Uterus (tissue), 2 donors: ENCODE results near the gene AP3B1.

Source experiments
- POLR2A ChIP-seq, 2 donors: fragments of 450-650 bp; IDR thresholded peaks; one replicate each; pipeline ENCODE4 v1.6.1; 2016; ENCODE audit warnings: antibody characterized with exemption in 2 of 2, mild to moderate bottlenecking in 1 of 2, moderate library complexity in 1 of 2
- TF ChIP-seq, protein P1 (sequence below), 4 experiments: fragments of 200-600 bp in 2 of 4; fragments of 450-650 bp in 2 of 4; sonication (generic) in 2 of 4; IDR thresholded peaks; one replicate each; pipeline ENCODE4 v1.5.1; 2016 to 2019; ENCODE audit warnings: antibody characterized with exemption in 4 of 4, mild to moderate bottlenecking in 2 of 4, moderate library complexity in 1 of 4

DNA sequence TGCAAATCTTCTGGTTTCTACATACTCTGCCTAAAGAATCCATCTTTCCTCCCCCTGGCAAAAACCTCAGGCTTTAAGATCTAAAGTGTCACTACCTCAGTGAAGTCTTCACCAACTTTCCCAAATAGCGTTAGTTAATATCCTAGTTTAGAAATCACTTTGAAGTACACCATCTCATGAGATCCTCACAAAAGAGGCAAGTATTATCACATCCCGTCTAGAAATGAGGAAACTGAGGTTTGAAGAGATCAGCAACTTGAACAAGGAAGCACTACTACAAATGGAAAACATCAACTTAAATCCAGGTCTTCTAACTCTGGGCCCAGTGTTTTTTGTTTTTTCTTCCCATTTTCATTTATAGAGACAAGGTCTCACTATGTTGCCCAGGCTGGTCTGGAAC is 4.6 kb downstream of the AP3B1 start:
- TF ChIP-seq, protein P1, sequence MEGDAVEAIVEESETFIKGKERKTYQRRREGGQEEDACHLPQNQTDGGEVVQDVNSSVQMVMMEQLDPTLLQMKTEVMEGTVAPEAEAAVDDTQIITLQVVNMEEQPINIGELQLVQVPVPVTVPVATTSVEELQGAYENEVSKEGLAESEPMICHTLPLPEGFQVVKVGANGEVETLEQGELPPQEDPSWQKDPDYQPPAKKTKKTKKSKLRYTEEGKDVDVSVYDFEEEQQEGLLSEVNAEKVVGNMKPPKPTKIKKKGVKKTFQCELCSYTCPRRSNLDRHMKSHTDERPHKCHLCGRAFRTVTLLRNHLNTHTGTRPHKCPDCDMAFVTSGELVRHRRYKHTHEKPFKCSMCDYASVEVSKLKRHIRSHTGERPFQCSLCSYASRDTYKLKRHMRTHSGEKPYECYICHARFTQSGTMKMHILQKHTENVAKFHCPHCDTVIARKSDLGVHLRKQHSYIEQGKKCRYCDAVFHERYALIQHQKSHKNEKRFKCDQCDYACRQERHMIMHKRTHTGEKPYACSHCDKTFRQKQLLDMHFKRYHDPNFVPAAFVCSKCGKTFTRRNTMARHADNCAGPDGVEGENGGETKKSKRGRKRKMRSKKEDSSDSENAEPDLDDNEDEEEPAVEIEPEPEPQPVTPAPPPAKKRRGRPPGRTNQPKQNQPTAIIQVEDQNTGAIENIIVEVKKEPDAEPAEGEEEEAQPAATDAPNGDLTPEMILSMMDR (IDR thresholded peaks at IDR 0.05), result no peak
- TF ChIP-seq POLR2A (IDR thresholded peaks at IDR 0.05), result no peak
